MCF 10A (cell line): ENCODE measurements around the gene TAF1. TPM values are rescaled to one million over a fixed set of nuclear protein-coding genes. Genes with fewer than 3 reads are reported as not detected.

Source experiments
- BruUV-seq: library from RNA; stranded (reverse); fragments of 400-500 nt; replicated peaks from 2 replicates; lab custom pipeline; 2021; lab: Mats Ljungman, UMichigan
- CTCF ChIA-PET: fragments of 300-600 bp; sonication (Branson Sonifier 250); formaldehyde crosslinking; extraction: SDS; loops from one replicate; lab custom pipeline; 2021; ENCODE audit warnings: antibody characterized with exemption, inconsistent platforms; lab: Yijun Ruan, JAX
- POLR2A ChIA-PET: fragments of 300-600, 350-650 bp; sonication (Branson Sonifier 250); formaldehyde crosslinking; extraction: SDS; loops from one replicate; lab custom pipeline; 2020; ENCODE audit warnings: antibody characterized with exemption, inconsistent platforms; lab: Yijun Ruan, JAX
- DNase-seq: peaks from one replicate; pipeline ENCODE4 v3.0.0-alpha.2; 2018; ENCODE audit not compliant: unreplicated experiment
- H3K27ac Mint-ChIP-seq: one replicate; pipeline ENCODE4 v1.8.0; 2022; ENCODE audit warnings: mild to moderate bottlenecking, low read depth, mixed read lengths; ENCODE audit not compliant: unreplicated experiment
- H3K27me3 Mint-ChIP-seq: one replicate; pipeline ENCODE4 v1.8.0; 2022; ENCODE audit warnings: mixed read lengths; ENCODE audit not compliant: insufficient read depth, unreplicated experiment
- H3K36me3 Mint-ChIP-seq: one replicate; pipeline ENCODE4 v1.8.0; 2022; ENCODE audit warnings: mild to moderate bottlenecking, moderate library complexity, mixed read lengths; ENCODE audit not compliant: insufficient read depth, unreplicated experiment
- H3K4me1 Mint-ChIP-seq: one replicate; pipeline ENCODE4 v1.8.0; 2022; ENCODE audit warnings: mixed read lengths; ENCODE audit not compliant: insufficient read depth, unreplicated experiment
- H3K4me3 Mint-ChIP-seq: one replicate; pipeline ENCODE4 v1.8.0; 2022; ENCODE audit warnings: mild to moderate bottlenecking, moderate library complexity, mixed read lengths; ENCODE audit not compliant: unreplicated experiment
- H3K9me3 Mint-ChIP-seq: one replicate; pipeline ENCODE4 v1.8.0; 2022; ENCODE audit warnings: mixed read lengths; ENCODE audit not compliant: unreplicated experiment
- CTCF ChIP-seq: fragments of 200-600 bp; IDR thresholded peaks from one replicate; pipeline ENCODE4 v1.8.0; 2022; ENCODE audit warnings: antibody characterized with exemption, mild to moderate bottlenecking; ENCODE audit not compliant: unreplicated experiment
- intact Hi-C: fragments of 100-400 bp; cut with micrococcal nuclease; formaldehyde crosslinking; loops from 2 replicates; pipeline ENCODE4 v1.14.1; 2022
- total RNA-seq: library from RNA; stranded (reverse); gene quantifications from 2 replicates; pipeline ENCODE4 v1.2.3, GENCODE V29; 2022

Gene TAF1
- total RNA-seq, 1 experiment from 2014 or later, result 34.9 TPM

- H3K27ac Mint-ChIP-seq, result no peak overlapping the region
- H3K9me3 Mint-ChIP-seq, result no peaks in the 10 kb centered on the region
- DNase-seq, result peak; percentile 6
- H3K4me1 Mint-ChIP-seq, result no peaks in the 10 kb centered on the region
- H3K36me3 Mint-ChIP-seq, result peaks cover 6% of the 10 kb centered on the region
- intact Hi-C loops, result no loop called here
- TF ChIP-seq CTCF, result no peak
- H3K4me3 Mint-ChIP-seq, result no peak overlapping the region
- H3K27me3 Mint-ChIP-seq, result peaks cover 33% of the 10 kb centered on the region
- POLR2A ChIA-PET, result no interaction called here
- no TSS peak for BruUV-seq
- CTCF ChIA-PET, result no interaction called here
Observed at GRCh38 chrX:71482228-71482958, 116.2 kb downstream of the TAF1 start.

GRCh38 chrX:71487814-71488213 is 121.7 kb downstream of the TAF1 start:
- intact Hi-C loops, result no loop called here
- Mint-ChIP-seq H3K36me3 (peaks cover 6% of the 10 kb centered on the region), H3K4me3 (no peak overlapping the region), H3K4me1 (no peaks in the 10 kb centered on the region), H3K27ac (no peak overlapping the region), H3K27me3 (peaks cover 19% of the 10 kb centered on the region), H3K9me3 (no peaks in the 10 kb centered on the region)
- no peak for TF ChIP-seq CTCF
- CTCF ChIA-PET, result interaction anchor here (0.6 kb wide), 1 partner anchor 62 kb away, joined by 3 read pairs; no protein-coding TSS in a partner anchor
- no peak for DNase-seq
- POLR2A ChIA-PET, result no interaction called here
- BruUV-seq, result no TSS peak

GRCh38 chrX:71489540-71489939 is 123.4 kb downstream of the TAF1 start:
- DNase-seq, result no peak
- Mint-ChIP-seq H3K4me1 (no peaks in the 10 kb centered on the region), H3K36me3 (peaks cover 6% of the 10 kb centered on the region), H3K27ac (no peak overlapping the region), H3K27me3 (peaks cover 19% of the 10 kb centered on the region), H3K4me3 (no peak overlapping the region), H3K9me3 (no peaks in the 10 kb centered on the region)
- no peak for TF ChIP-seq CTCF
- ChIA-PET POLR2A (no interaction called here), CTCF (interaction anchor here (0.6 kb wide), 1 partner anchor 72 kb away, joined by 3 read pairs; no protein-coding TSS in a partner anchor)
- intact Hi-C loops, result no loop called here
- no TSS peak for BruUV-seq

GRCh38 chrX:71492231-71493065 is 126.3 kb downstream of the TAF1 start:
- BruUV-seq, result no TSS peak
- peak overlapping the region; percentile 56 for H3K4me3 Mint-ChIP-seq
- H3K4me1 Mint-ChIP-seq, result no peaks in the 10 kb centered on the region
- TF ChIP-seq CTCF, result no peak
- intact Hi-C loops, result no loop called here
- H3K36me3 Mint-ChIP-seq, result no peaks in the 10 kb centered on the region
- peaks cover 30% of the 10 kb centered on the region for H3K27me3 Mint-ChIP-seq
- peaks cover 7% of the 10 kb centered on the region for H3K9me3 Mint-ChIP-seq
- CTCF ChIA-PET, result no interaction called here
- POLR2A ChIA-PET, result interaction anchor here (0.7 to 2.8 kb wide), 3 partner anchors 40 to 52 kb away, joined by 3 to 16 read pairs (median 3); partner anchors contain the start of gene OGT
- no peak overlapping the region for H3K27ac Mint-ChIP-seq
- peak; percentile 3 for DNase-seq
